ENCODE data around the gene CEACAM21.
A peak's percentile ranks its signal among the peaks of the same experiment; 100 is the strongest.

CEACAM21 gene

DNA sequence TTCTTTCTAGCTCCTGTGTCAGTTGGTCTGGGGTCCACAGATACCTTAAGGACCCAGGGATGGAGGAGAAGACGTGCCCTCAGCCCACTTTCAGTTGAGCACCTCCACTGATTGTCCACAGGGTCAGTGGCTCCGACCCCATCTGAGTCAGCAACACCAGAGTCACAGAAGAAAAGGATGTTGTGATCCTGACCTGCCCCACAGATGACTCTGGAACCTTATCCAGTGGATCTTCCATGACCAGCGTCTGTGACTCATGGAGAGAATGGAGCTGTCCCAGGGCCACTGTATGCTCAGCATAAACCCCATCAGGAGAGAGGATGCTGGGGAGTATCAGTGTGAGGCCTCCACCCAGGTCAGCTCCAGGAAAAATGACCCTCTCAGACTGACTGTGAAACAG lies 28.9 kb downstream of the CEACAM21 start:
- FAIRE-seq (no peak), DNase-seq (ENCODE audit: insufficient read length, low spot score) (no peak)
- TF ChIP-seq POLR2A (IDR thresholded peaks at IDR 0.05; ENCODE audit: low read depth, low read length) = no peak

- TF ChIP-seq POLR2A (IDR thresholded peaks at IDR 0.05; ENCODE audit: low read depth, low read length) = no peak
- DNase-seq (ENCODE audit: insufficient read length, low spot score) (no peak), FAIRE-seq (no peak)
Measured at GRCh38 chr19:41606215-41606837, 30.4 kb downstream of the CEACAM21 start.

- FAIRE-seq = no peak
- TF ChIP-seq POLR2A (IDR thresholded peaks at IDR 0.05; ENCODE audit: low read depth, low read length) = no peak
- DNase-seq (ENCODE audit: insufficient read length, low spot score) = no peak
Measured at GRCh38 chr19:41607668-41608067, 31.7 kb downstream of the CEACAM21 start.

GRCh38 chr19:41610789-41611188 lies 34.8 kb downstream of the CEACAM21 start:
- no peak for TF ChIP-seq POLR2A (IDR thresholded peaks at IDR 0.05; ENCODE audit: low read depth, low read length)
- no peak for FAIRE-seq
- DNase-seq (ENCODE audit: insufficient read length, low spot score) = no peak

- FAIRE-seq = no peak
- no peak for TF ChIP-seq POLR2A (IDR thresholded peaks at IDR 0.05; ENCODE audit: low read depth, low read length)
- no peak for DNase-seq (ENCODE audit: insufficient read length, low spot score)
Measured at GRCh38 chr19:41612483-41612882, 36.5 kb downstream of the CEACAM21 start.

DNA sequence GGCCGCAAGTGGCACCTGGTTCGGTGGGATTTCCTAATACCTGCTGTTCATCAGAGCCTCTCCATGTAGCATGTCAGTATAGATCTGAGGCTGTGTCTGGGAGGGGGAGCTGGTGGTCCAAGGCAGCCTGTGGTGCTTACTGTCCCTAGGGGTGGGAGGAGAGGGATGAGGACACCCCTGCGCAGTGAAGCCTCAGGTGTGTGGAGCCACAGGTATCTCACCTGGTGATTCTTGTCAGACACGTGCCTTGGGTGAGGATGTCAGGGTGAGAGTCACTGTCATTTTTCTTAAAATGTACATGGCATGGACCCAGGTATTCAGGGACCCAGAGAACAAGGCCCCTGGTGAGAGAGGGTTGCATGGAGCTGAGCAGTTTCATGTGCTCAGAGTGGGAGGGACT lies 39.2 kb downstream of the CEACAM21 start:
- TF ChIP-seq POLR2A (IDR thresholded peaks at IDR 0.05; ENCODE audit: low read depth, low read length) = no peak
- FAIRE-seq = no peak
- no peak for DNase-seq (ENCODE audit: insufficient read length, low spot score)

- no peak for TF ChIP-seq POLR2A (IDR thresholded peaks at IDR 0.05; ENCODE audit: low read depth, low read length)
- DNase-seq (ENCODE audit: insufficient read length, low spot score) (peak; percentile 23), FAIRE-seq (no peak)
Measured at GRCh38 chr19:41616792-41617621, 41.0 kb downstream of the CEACAM21 start.

GRCh38 chr19:41617941-41618730 lies 42.2 kb downstream of the CEACAM21 start:
- DNase-seq (ENCODE audit: insufficient read length, low spot score) = no peak
- no peak for FAIRE-seq
- no peak for TF ChIP-seq POLR2A (IDR thresholded peaks at IDR 0.05; ENCODE audit: low read depth, low read length)

DNA sequence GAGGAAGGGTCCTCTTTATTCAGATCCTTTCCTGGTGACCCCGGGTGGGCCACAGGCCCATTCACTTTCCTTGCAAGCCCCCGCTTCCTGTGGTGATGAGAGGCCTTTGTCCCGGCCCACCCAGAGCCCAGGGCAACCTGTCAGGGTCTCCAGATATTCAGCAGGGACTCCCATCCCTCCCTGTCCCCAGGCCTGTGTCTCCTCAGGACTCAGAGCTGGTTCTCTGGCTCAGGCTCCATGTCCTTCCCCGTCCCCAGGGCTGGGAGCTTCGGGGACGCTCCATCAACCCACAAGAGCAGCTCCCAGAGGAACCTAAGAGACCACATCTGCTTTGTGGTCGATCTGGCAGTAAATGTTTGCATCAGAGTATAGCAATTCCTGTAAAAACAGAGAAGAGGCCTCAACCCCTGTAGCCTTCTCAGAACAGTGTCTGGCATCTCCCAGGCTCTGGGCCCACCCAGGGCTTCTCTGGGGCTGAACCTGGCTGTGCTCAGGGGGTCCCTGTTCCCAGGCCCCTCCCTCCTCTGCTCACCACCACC lies 43.1 kb downstream of the CEACAM21 start:
- no peak for FAIRE-seq
- no peak for DNase-seq (ENCODE audit: insufficient read length, low spot score)
- no peak for TF ChIP-seq POLR2A (IDR thresholded peaks at IDR 0.05; ENCODE audit: low read depth, low read length)

DNA sequence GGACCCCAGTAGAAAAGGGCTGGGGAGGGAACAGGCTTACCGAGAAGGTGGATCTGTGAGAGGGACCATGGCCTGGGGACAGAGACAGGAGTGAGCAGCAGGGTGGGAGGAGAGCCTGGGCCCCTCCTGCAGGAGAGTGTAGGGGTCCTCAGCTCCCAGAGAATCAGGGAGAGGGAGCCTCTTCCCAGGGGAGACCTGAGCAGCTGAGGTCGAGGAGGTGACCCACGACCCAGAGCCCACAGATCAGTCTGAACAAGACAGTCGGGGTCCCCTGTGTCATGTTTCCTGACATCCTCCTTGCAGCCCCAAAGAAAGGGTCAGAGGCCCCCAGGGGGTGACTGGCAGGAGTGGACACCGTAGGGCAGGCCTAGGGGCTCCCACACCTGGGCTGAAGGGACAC lies 44.2 kb downstream of the CEACAM21 start:
- DNase-seq (ENCODE audit: insufficient read length, low spot score) (no peak), FAIRE-seq (no peak)
- no peak for TF ChIP-seq POLR2A (IDR thresholded peaks at IDR 0.05; ENCODE audit: low read depth, low read length)

- DNase-seq (ENCODE audit: insufficient read length, low spot score) (no peak), FAIRE-seq (no peak)
- no peak for TF ChIP-seq POLR2A (IDR thresholded peaks at IDR 0.05; ENCODE audit: low read depth, low read length)
Measured at GRCh38 chr19:41621226-41621625, 45.3 kb downstream of the CEACAM21 start.

- FAIRE-seq = no peak
- no peak for TF ChIP-seq POLR2A (IDR thresholded peaks at IDR 0.05; ENCODE audit: low read depth, low read length)
- no peak for DNase-seq (ENCODE audit: insufficient read length, low spot score)
Measured at GRCh38 chr19:41621654-41622053, 45.7 kb downstream of the CEACAM21 start.

DNA sequence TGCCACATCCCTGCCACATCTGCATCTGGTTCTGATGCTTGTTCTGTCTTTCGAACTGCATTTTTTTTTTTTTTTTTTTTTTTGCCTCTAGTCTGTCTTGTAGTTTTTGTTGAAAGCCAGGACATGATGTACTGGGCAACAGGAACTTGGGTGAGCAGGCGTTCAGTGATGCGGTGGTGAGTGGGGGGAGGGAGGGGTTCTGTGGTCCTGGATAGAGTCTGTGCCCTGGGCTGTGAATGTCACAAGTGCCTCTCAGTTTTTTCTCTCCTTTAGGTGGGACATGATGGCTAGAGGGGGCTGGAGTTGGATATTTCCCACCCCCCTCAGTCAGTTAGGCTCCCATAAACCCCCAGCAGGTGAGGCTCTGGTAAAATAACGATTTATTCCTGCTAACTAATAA lies 47.4 kb downstream of the CEACAM21 start:
- no peak for DNase-seq (ENCODE audit: insufficient read length, low spot score)
- no peak for TF ChIP-seq POLR2A (IDR thresholded peaks at IDR 0.05; ENCODE audit: low read depth, low read length)
- FAIRE-seq = no peak

- DNase-seq (ENCODE audit: insufficient read length, low spot score) (no peak), FAIRE-seq (no peak)
- no peak for TF ChIP-seq POLR2A (IDR thresholded peaks at IDR 0.05; ENCODE audit: low read depth, low read length)
Measured at GRCh38 chr19:41624515-41624914, 48.5 kb downstream of the CEACAM21 start.
